Gastroesophageal sphincter (tissue), 3 donors: ENCODE data around the gene XIRP2.

Source experiments
- POLR2AphosphoS5 ChIP-seq: sonication (generic); formaldehyde crosslinking; IDR thresholded peaks from one replicate; pipeline ENCODE4 v1.6.1; 2017; ENCODE audit warnings: antibody characterized with exemption
- TF ChIP-seq, protein P1 (sequence below), 4 experiments: fragments of 200-600 bp in 2 of 4; fragments of 450-650 bp in 2 of 4; sonication (generic) in 1 of 4; IDR thresholded peaks; one replicate each; pipeline ENCODE4 v1.5.1; 2017 to 2019; ENCODE audit warnings: antibody characterized with exemption in 4 of 4, mild to moderate bottlenecking in 2 of 4, moderate library complexity in 2 of 4

DNA sequence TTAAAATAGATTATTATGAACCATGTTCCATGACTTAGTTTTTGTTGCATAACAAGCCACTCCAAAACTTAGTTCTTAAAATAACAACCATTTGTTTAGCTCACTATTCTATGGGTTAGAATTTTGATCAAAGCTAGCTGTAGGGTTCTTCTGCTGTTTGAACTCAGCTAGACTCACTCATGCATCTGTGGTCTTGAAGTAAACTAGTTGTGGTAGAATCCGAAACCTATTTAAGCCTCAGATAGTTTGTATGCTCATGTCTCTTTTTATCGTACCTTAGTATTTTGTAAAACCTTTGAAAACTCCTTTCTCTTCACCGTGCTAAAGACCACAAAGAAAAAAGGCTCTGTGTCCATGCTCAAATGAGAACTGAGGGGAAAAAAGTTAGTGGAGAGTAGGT lies 166.6 kb downstream of the XIRP2 start:
- no peak for TF ChIP-seq POLR2AphosphoS5
- TF ChIP-seq, protein P1, sequence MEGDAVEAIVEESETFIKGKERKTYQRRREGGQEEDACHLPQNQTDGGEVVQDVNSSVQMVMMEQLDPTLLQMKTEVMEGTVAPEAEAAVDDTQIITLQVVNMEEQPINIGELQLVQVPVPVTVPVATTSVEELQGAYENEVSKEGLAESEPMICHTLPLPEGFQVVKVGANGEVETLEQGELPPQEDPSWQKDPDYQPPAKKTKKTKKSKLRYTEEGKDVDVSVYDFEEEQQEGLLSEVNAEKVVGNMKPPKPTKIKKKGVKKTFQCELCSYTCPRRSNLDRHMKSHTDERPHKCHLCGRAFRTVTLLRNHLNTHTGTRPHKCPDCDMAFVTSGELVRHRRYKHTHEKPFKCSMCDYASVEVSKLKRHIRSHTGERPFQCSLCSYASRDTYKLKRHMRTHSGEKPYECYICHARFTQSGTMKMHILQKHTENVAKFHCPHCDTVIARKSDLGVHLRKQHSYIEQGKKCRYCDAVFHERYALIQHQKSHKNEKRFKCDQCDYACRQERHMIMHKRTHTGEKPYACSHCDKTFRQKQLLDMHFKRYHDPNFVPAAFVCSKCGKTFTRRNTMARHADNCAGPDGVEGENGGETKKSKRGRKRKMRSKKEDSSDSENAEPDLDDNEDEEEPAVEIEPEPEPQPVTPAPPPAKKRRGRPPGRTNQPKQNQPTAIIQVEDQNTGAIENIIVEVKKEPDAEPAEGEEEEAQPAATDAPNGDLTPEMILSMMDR (IDR thresholded peaks at IDR 0.05), result no peak
